Activated naive CD8-positive, alpha-beta T cell treated with anti-CD3 and anti-CD28 coated beads, Interleukin-2, amount 10 ng/mL, durations not matched to agents 7 days and 5 days (primary cell): ENCODE data around the gene PRR20G. TPM values are rescaled to one million over a fixed set of nuclear protein-coding genes. Genes with fewer than 3 reads are reported as not detected.
"Not testable (repeated sequence)": the region's sequence is repeated elsewhere in the genome, so short reads cannot be mapped to it uniquely, and the experiment has no call there.

Experiments
- ATAC-seq: fragments of 150-1000 bp; cut with Tn5 transposase; one replicate; pipeline ENCODE4 v1.10.0; 2021; ENCODE audit warnings: low read depth, moderate library complexity
- POLR2A ChIA-PET: fragments of 350-600 bp; sonication (Branson Sonifier 250); formaldehyde crosslinking; loops from one replicate; lab custom pipeline; 2021; ENCODE audit warnings: antibody characterized with exemption; lab: Charles Lee
- DNase-seq: peaks from one replicate; pipeline ENCODE4 v3.0.0; 2021
- H3K27ac Mint-ChIP-seq: one replicate; pipeline ENCODE4 v1.8.0; 2022; ENCODE audit warnings: mild to moderate bottlenecking, mixed read lengths
- H3K27me3 Mint-ChIP-seq: one replicate; pipeline ENCODE4 v1.8.0; 2022; ENCODE audit warnings: mild to moderate bottlenecking, moderate library complexity, mixed read lengths
- H3K36me3 Mint-ChIP-seq: one replicate; pipeline ENCODE4 v1.8.0; 2021; ENCODE audit warnings: mild to moderate bottlenecking, mixed read lengths
- H3K4me1 Mint-ChIP-seq: one replicate; pipeline ENCODE4 v1.8.0; 2021; ENCODE audit warnings: mixed read lengths
- H3K4me3 Mint-ChIP-seq: one replicate; pipeline ENCODE4 v1.8.0; 2022; ENCODE audit warnings: mild to moderate bottlenecking, moderate library complexity, mixed read lengths
- H3K9me3 Mint-ChIP-seq: one replicate; pipeline ENCODE4 v1.8.0; 2021; ENCODE audit warnings: mixed read lengths
- total RNA-seq, 2 experiments: library from RNA; stranded (reverse); gene quantifications; one replicate each; pipeline ENCODE4 v1.2.3, GENCODE V29; 2021

PRR20G gene
- total RNA-seq, 2 experiments from 2014 or later = not detected

DNA sequence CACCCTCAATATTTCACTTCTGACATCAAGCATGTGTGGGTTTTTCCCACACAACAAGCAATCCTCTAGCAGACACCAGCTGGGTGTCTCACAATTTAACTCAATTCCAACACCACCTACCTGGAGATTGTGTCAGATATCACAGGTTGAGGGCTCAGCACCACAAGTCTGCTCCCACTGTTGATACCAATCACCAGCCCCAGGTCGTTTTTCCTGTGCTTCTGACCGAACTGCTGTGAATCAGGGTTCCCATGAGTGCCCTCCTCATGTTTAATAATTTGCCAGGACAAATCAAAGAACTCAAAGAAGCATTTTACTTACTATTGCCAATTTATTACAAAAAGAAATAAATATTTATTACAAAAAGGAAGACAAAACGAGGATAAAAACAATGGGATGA lies 25.0 kb upstream of the PRR20G start:
- Mint-ChIP-seq H3K4me3 (no peak overlapping the region), H3K27me3 (peaks cover 9% of the 10 kb centered on the region), H3K4me1 (no peaks in the 10 kb centered on the region), H3K9me3 (no peaks in the 10 kb centered on the region), H3K27ac (no peak overlapping the region), H3K36me3 (no peaks in the 10 kb centered on the region)
- no peak for ATAC-seq
- DNase-seq = no peak
- POLR2A ChIA-PET = no interaction called here

DNA sequence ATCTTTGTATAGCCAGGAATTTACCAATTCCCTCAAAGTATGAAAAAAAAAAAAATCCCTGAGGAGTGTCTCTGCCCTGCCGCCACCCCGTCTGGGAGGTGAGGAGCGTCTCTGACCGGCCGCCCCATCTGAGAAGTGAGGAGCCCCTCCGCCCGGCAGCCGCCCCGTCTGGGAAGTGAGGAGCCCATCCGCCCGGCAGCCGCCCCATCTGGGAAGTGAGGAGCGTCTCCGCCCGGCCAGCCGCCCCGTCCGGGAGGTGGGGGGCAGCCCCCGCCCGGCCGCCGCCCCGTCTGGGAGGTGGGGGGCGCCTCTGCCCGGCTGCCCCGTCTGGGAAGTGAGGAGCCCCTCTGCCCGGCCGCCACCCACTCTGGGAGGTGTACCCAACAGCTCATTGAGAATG lies 21.0 kb upstream of the PRR20G start:
- H3K27me3 Mint-ChIP-seq, H3K4me3 Mint-ChIP-seq, H3K9me3 Mint-ChIP-seq, H3K36me3 Mint-ChIP-seq, DNase-seq, H3K27ac Mint-ChIP-seq, H3K4me1 Mint-ChIP-seq, ATAC-seq, POLR2A ChIA-PET: not testable (repeated sequence)

- Mint-ChIP-seq H3K4me1 (no peaks in the 10 kb centered on the region), H3K27ac (no peak overlapping the region), H3K27me3 (peaks cover 7% of the 10 kb centered on the region), H3K9me3 (no peaks in the 10 kb centered on the region), H3K36me3 (no peaks in the 10 kb centered on the region), H3K4me3 (no peak overlapping the region)
- ATAC-seq (no peak), DNase-seq (no peak)
- POLR2A ChIA-PET = no interaction called here
These were observed 20.1 kb upstream of the PRR20G start for GRCh38 chr3:127307916-127308315.

DNA sequence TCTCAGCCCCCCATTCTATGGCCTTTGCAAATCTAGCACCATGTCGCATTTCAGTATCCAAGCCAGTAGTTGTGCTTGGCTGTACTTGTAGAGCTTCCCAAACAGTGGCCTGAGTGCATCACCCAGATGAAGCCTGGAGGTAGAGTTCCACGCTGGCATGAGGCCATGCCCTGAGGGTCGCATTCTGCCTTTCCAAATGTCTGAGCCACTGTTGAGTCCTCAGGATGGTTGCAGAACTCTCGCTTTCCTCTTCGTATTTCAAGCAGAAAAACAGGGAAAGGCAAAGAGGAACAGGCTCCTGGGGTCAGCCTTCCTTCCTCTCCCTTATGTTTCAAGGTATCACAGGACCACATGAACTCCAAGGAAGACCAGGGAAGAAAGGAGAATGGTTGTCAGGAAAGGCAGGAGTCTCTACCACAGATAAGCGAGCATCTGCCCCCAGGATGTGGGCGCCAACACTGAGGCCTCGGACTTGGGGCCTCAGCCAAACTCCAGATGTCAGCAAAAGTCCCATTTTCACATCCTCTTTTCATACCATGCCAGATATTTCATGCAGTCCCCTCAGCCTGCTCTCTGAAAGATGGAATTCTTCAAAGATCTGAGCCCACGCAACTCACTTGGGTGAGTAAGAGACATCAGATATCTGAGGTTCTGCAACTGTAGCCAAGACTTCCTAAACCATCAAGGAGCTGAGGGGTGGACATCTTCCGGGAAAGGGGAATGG lies 19.4 kb upstream of the PRR20G start:
- Mint-ChIP-seq H3K4me1 (no peaks in the 10 kb centered on the region), H3K27ac (no peak overlapping the region), H3K4me3 (no peak overlapping the region), H3K9me3 (no peaks in the 10 kb centered on the region), H3K36me3 (no peaks in the 10 kb centered on the region), H3K27me3 (peaks cover 7% of the 10 kb centered on the region)
- DNase-seq (no peak), ATAC-seq (no peak)
- POLR2A ChIA-PET = no interaction called here

- Mint-ChIP-seq H3K9me3 (no peaks in the 10 kb centered on the region), H3K36me3 (no peaks in the 10 kb centered on the region), H3K4me3 (no peak overlapping the region), H3K4me1 (no peaks in the 10 kb centered on the region), H3K27ac (no peak overlapping the region), H3K27me3 (peaks cover 7% of the 10 kb centered on the region)
- DNase-seq (no peak), ATAC-seq (no peak)
- POLR2A ChIA-PET = no interaction called here
These were observed 18.7 kb upstream of the PRR20G start for GRCh38 chr3:127306361-127307111.

GRCh38 chr3:127305499-127306060 lies 17.7 kb upstream of the PRR20G start:
- H3K27me3 Mint-ChIP-seq = peaks cover 3% of the 10 kb centered on the region
- no peak for DNase-seq
- no peaks in the 10 kb centered on the region for H3K36me3 Mint-ChIP-seq
- no peak overlapping the region for H3K4me3 Mint-ChIP-seq
- no peaks in the 10 kb centered on the region for H3K9me3 Mint-ChIP-seq
- ATAC-seq = no peak
- no peak overlapping the region for H3K27ac Mint-ChIP-seq
- H3K4me1 Mint-ChIP-seq = no peaks in the 10 kb centered on the region
- POLR2A ChIA-PET = no interaction called here

DNA sequence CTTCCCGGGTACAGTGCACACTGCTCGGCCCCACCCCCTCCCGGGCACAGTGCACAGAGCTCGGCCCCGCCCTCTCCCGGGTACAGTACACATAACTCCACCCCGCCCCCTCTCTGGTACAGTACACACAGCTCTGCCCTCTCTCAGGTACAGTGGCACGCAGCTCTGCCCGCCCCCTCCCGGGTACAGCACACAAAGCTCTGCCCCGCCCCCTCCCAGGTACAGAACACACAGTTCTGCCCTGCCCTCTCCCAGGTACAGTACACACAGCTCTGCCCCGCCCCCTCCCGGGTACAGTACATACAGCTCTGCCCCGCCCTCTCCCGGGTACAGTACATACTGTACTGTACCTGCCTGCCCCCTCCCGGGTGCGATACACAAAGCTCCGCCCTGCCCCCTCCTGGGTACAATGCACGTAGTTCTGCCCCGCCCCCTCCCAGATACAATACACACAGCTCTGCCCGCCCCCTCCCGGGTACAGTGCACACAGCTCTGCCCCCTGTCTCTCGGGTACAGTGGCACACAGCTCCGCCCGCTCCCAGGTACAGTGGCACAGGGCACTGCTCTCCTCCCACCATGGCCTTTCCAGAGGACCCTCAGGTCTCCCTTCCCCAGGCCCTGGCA lies 16.4 kb upstream of the PRR20G start:
- DNase-seq = no peak
- no peak overlapping the region for H3K4me3 Mint-ChIP-seq
- H3K27ac Mint-ChIP-seq = no peak overlapping the region
- no peak for ATAC-seq
- no peaks in the 10 kb centered on the region for H3K9me3 Mint-ChIP-seq
- H3K36me3 Mint-ChIP-seq = no peaks in the 10 kb centered on the region
- no peaks in the 10 kb centered on the region for H3K4me1 Mint-ChIP-seq
- POLR2A ChIA-PET = no interaction called here
- H3K27me3 Mint-ChIP-seq = peaks cover 3% of the 10 kb centered on the region

DNA sequence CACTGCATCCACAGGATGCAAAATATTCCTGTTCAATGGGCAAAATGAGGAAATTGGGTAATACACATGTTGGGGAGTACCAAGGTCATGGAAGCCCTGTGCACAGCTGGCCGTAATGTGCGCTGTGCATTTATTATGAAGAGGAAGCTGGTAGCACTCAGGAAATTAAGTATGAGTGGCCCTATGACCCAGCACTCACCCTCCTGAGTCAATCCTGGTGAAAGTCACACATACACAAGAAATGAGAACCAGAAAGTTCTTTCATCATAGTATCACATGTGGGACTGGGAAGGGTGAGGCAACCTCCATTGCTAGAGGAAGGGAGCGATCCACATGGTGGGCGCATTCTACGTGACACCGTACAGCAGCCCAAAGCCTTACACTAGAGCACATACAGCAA lies 11.4 kb upstream of the PRR20G start:
- DNase-seq (no peak), ATAC-seq (no peak)
- Mint-ChIP-seq H3K4me1 (no peaks in the 10 kb centered on the region), H3K27me3 (peaks cover 10% of the 10 kb centered on the region), H3K27ac (no peak overlapping the region), H3K4me3 (no peak overlapping the region), H3K9me3 (no peaks in the 10 kb centered on the region), H3K36me3 (no peaks in the 10 kb centered on the region)
- POLR2A ChIA-PET = no interaction called here

- peaks cover 8% of the 10 kb centered on the region for H3K27me3 Mint-ChIP-seq
- H3K27ac Mint-ChIP-seq = no peak overlapping the region
- no peaks in the 10 kb centered on the region for H3K36me3 Mint-ChIP-seq
- H3K4me3 Mint-ChIP-seq = no peak overlapping the region
- POLR2A ChIA-PET = no interaction called here
- DNase-seq (no peak), ATAC-seq (no peak)
- no peaks in the 10 kb centered on the region for H3K4me1 Mint-ChIP-seq
- H3K9me3 Mint-ChIP-seq = no peaks in the 10 kb centered on the region
These were observed 9.1 kb upstream of the PRR20G start for GRCh38 chr3:127296959-127297358.

DNA sequence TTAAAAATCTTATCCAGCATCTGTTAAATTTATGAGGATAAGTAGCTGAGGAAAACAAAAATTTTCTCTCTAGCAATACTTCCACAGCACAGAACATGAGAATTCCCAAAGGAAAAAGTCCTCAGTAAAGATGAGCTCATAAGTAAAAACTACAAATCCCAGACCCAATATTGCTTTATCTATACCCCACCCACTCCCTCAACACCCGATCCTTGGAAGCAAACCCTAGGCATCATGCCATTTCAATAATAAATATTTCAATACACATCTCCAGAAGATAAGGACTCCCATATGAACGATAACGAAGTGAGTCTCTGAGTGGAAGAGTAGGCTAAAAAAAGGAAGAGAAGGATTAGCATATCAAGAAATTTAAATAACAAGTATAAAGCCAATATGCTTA lies 8.3 kb upstream of the PRR20G start:
- ATAC-seq (no peak), DNase-seq (no peak)
- POLR2A ChIA-PET = no interaction called here
- Mint-ChIP-seq H3K27ac (no peak overlapping the region), H3K27me3 (peaks cover 8% of the 10 kb centered on the region), H3K4me1 (no peaks in the 10 kb centered on the region), H3K36me3 (no peaks in the 10 kb centered on the region), H3K9me3 (no peaks in the 10 kb centered on the region), H3K4me3 (no peak overlapping the region)

GRCh38 chr3:127293650-127294049 lies 5.8 kb upstream of the PRR20G start:
- H3K9me3 Mint-ChIP-seq, H3K27ac Mint-ChIP-seq, H3K27me3 Mint-ChIP-seq, H3K4me1 Mint-ChIP-seq, DNase-seq, H3K4me3 Mint-ChIP-seq, ATAC-seq, POLR2A ChIA-PET, H3K36me3 Mint-ChIP-seq: not testable (repeated sequence)

- no peak for DNase-seq
- no peak overlapping the region for H3K27ac Mint-ChIP-seq
- H3K27me3 Mint-ChIP-seq = peaks cover 4% of the 10 kb centered on the region
- no peak overlapping the region for H3K4me3 Mint-ChIP-seq
- H3K4me1 Mint-ChIP-seq = no peaks in the 10 kb centered on the region
- POLR2A ChIA-PET = no interaction called here
- no peaks in the 10 kb centered on the region for H3K36me3 Mint-ChIP-seq
- no peaks in the 10 kb centered on the region for H3K9me3 Mint-ChIP-seq
- no peak for ATAC-seq
These were observed 3.8 kb upstream of the PRR20G start for GRCh38 chr3:127291611-127292010.

DNA sequence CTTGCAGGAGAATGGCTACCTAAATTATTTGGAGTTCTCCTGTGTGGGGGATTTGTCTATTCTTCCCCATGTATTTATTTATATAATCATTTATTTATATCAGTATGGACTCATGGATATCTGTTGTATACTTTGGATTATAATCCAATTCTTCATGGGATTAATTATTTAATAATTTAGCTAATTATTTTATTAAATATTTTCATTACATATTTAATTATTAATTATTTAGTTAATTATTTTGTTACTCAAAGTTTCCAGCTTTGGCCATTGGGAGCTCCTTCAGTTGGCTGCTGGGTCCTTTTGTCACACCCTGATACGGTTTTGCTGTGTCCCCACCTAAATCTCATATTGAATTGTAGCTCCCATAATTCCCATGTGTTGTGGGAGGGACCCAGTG lies 3.3 kb upstream of the PRR20G start:
- H3K27ac Mint-ChIP-seq = no peak overlapping the region
- no peaks in the 10 kb centered on the region for H3K4me1 Mint-ChIP-seq
- H3K4me3 Mint-ChIP-seq = no peak overlapping the region
- H3K9me3 Mint-ChIP-seq = no peaks in the 10 kb centered on the region
- DNase-seq (no peak), ATAC-seq (no peak)
- POLR2A ChIA-PET = no interaction called here
- H3K36me3 Mint-ChIP-seq = no peaks in the 10 kb centered on the region
- H3K27me3 Mint-ChIP-seq = peaks cover 4% of the 10 kb centered on the region
